OCI-LY3 (cell line): ENCODE data around the gene ARFRP1.
"Not testable (repeated sequence)": the region's sequence is repeated elsewhere in the genome, so short reads cannot be mapped to it uniquely, and the experiment has no call there.

ENCODE experiments used
- H2AFZ ChIP-seq: fragments of 200-600, 300-600 bp; shearing (Covaris generic); 2 replicates; pipeline ENCODE4 v1.6.0; 2014; ENCODE audit warnings: antibody characterized with exemption, low read depth, low read length
- H3K27ac ChIP-seq: fragments of 200-600, 300-600 bp; sonication (generic); 2 replicates; pipeline ENCODE4 v1.5.1; 2014; ENCODE audit warnings: mild to moderate bottlenecking, low read length, moderate library complexity, mixed read lengths
- H3K27me3 ChIP-seq: fragments of 200-600, 300-600 bp; sonication (generic); 2 replicates; pipeline ENCODE4 v1.6.1; 2014; ENCODE audit warnings: low read depth, low read length, mixed read lengths
- H3K36me3 ChIP-seq: fragments of 200-600, 300-600 bp; sonication (generic); replicated peaks from 2 replicates; pipeline ENCODE3; 2014; ENCODE audit warnings: low read depth, low read length, mixed read lengths
- H3K4me1 ChIP-seq: fragments of 300-600, 200-600 bp; sonication (generic); 2 replicates; pipeline ENCODE4 v1.6.1; 2014; ENCODE audit warnings: low read length, mixed read lengths
- H3K4me2 ChIP-seq: fragments of 200-600, 300-600 bp; sonication (generic); 2 replicates; pipeline ENCODE4 v1.6.1; 2014; ENCODE audit warnings: low read length, mixed read lengths
- H3K4me3 ChIP-seq: fragments of 300-600, 200-600 bp; sonication (generic); 2 replicates; pipeline ENCODE4 v1.5.1; 2014; ENCODE audit warnings: antibody characterized with exemption, mild to moderate bottlenecking, low read length, moderate library complexity
- H3K79me2 ChIP-seq: fragments of 300-600, 200-600 bp; shearing (Covaris generic); 2 replicates; pipeline ENCODE4 v1.6.1; 2014; ENCODE audit warnings: mild to moderate bottlenecking, low read length, mixed read lengths
- H3K9ac ChIP-seq: fragments of 300-600, 200-600 bp; shearing (Covaris generic); 2 replicates; pipeline ENCODE4 v1.6.0; 2014; ENCODE audit warnings: mild to moderate bottlenecking, low read length, moderate library complexity
- H3K9me3 ChIP-seq: fragments of 200-600, 300-600 bp; shearing (Covaris generic); 2 replicates; pipeline ENCODE4 v1.6.1; 2014; ENCODE audit warnings: low read length, mixed read lengths; ENCODE audit not compliant: insufficient read depth
- H4K20me1 ChIP-seq: fragments of 200-600, 300-600 bp; sonication (generic); 2 replicates; pipeline ENCODE4 v1.6.1; 2016; ENCODE audit warnings: low read length, mixed read lengths; ENCODE audit not compliant: insufficient read depth
- CTCF ChIP-seq: fragments of 200-600, 300-600 bp; sonication (generic); IDR thresholded peaks from 2 replicates; pipeline ENCODE4 v1.5.1; 2014; ENCODE audit warnings: antibody characterized with exemption, low read length, low read depth
- EZH2phosphoT487 ChIP-seq: fragments of 200-600 bp; shearing (Covaris generic); IDR thresholded peaks from 2 replicates; pipeline ENCODE4 v1.6.1; 2018; ENCODE audit warnings: antibody characterized with exemption, mixed run types, low read depth

Gene ARFRP1

DNA sequence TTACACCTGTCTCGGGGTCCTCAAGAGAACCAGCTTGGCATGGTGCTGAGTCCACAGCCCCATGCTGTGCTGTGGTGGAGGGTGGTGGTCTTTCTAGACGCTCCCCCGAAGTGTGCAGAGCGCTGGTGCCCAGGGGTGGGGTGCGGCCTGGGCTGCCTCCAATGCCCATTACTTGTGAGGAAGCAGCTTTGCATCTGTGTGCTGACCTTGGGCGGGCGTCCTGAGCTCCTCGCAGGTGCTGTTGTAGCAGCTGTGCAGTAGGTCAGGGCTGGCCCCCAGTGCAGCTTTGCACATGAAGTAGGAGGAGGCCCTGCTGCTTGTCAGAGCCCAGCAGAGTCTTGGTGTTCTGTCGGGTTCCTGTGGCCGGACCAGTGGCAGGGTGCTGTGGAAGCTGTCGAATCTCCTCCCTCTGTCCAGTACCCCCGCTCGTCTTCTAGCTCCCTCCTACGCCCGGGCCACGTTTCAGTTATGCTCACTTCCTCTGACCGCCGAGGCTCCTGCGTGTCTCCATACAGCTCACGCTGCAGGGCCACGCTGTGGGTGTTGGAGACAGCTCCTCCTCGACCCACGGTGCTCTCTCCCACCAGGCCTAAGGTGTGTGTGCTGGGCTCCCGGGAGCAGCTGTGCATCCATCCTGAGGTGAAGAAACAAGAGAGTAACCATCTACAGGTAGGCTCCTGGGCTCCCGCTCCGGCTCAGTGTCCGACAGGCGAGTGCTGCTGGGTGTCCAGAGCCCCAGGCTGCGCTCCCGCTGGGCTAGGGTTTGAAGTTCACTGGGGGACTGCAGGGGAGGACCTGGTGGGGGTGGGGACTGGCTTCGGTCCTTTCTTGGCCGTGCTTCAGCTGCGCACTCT lies 45.6 kb downstream of the ARFRP1 start:
- Histone ChIP-seq H3K9ac (no peak overlapping the region), H3K27ac (no peak overlapping the region), H3K4me2 (no peak overlapping the region), H3K79me2 (peaks cover 11% of the 10 kb centered on the region), H3K9me3 (no peaks in the 10 kb centered on the region), H3K4me1 (peaks cover 12% of the 10 kb centered on the region), H4K20me1 (no peaks in the 10 kb centered on the region), H3K4me3 (no peak overlapping the region), H2AFZ (no peak overlapping the region), H3K36me3 (peaks cover 8% of the 10 kb centered on the region), H3K27me3 (no peaks in the 10 kb centered on the region)
- TF ChIP-seq EZH2phosphoT487 = no peak
- no peak for TF ChIP-seq CTCF

- H3K9ac ChIP-seq = no peak overlapping the region
- TF ChIP-seq EZH2phosphoT487 = no peak
- no peak for TF ChIP-seq CTCF
- H2AFZ ChIP-seq = no peak overlapping the region
- H3K27me3 ChIP-seq = no peaks in the 10 kb centered on the region
- H4K20me1 ChIP-seq = no peaks in the 10 kb centered on the region
- peaks cover 12% of the 10 kb centered on the region for H3K4me1 ChIP-seq
- H3K79me2 ChIP-seq = peaks cover 11% of the 10 kb centered on the region
- H3K4me2 ChIP-seq = no peak overlapping the region
- no peak overlapping the region for H3K4me3 ChIP-seq
- peaks cover 6% of the 10 kb centered on the region for H3K36me3 ChIP-seq
- no peaks in the 10 kb centered on the region for H3K9me3 ChIP-seq
- no peak overlapping the region for H3K27ac ChIP-seq
Observed at GRCh38 chr20:63661108-63661507, 46.7 kb downstream of the ARFRP1 start.

DNA sequence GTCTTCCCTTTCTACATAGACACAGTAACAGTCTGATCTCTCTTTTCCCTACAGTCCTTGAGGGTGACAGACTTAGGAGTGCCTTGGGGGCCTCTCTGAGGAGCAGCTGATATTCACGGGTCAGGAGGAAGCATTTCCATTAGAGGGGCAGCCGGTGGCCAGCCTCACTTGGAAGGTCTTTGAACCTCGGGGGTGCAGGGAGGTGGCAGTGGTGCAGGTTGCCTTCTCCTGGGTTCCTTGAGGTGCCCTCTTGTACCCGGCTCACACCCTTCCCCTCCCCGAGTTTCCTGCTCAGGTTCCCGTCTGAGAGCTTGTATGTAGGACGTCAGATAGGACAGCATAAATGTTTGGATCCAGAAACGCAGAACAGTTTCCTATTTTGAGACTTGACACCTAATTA lies 47.2 kb downstream of the ARFRP1 start:
- Histone ChIP-seq H3K9ac (no peak overlapping the region), H3K4me3 (no peak overlapping the region), H2AFZ (no peak overlapping the region), H3K36me3 (peaks cover 4% of the 10 kb centered on the region), H3K4me1 (peaks cover 12% of the 10 kb centered on the region), H3K27ac (no peak overlapping the region), H3K79me2 (peaks cover 11% of the 10 kb centered on the region), H3K4me2 (no peak overlapping the region), H3K27me3 (no peaks in the 10 kb centered on the region), H4K20me1 (no peaks in the 10 kb centered on the region), H3K9me3 (no peaks in the 10 kb centered on the region)
- TF ChIP-seq CTCF (no peak), EZH2phosphoT487 (no peak)

GRCh38 chr20:63660174-63660573 lies 47.6 kb downstream of the ARFRP1 start:
- H3K4me2 ChIP-seq, H4K20me1 ChIP-seq, H3K9ac ChIP-seq, H3K4me3 ChIP-seq, H2AFZ ChIP-seq, H3K36me3 ChIP-seq, H3K27me3 ChIP-seq, H3K27ac ChIP-seq, H3K9me3 ChIP-seq: not testable (repeated sequence)
- H3K79me2 ChIP-seq = peaks cover 11% of the 10 kb centered on the region
- H3K4me1 ChIP-seq = peaks cover 12% of the 10 kb centered on the region
